K562 (cell line): ENCODE data around the gene FAM3C. TPM values are rescaled to one million over a fixed set of nuclear protein-coding genes. Genes with fewer than 3 reads are reported as not detected.

Source experiments
- CSDE1 ChIP-seq, 2 experiments: fragments of 450-650 bp; IDR thresholded peaks; 2 replicates each; pipeline ENCODE4 v1.6.1; 2016; ENCODE audit warnings: mild to moderate bottlenecking in 1 of 2
- EP300 ChIP-seq: IDR thresholded peaks from 2 replicates; pipeline ENCODE4 v1.6.1; 2012; ENCODE audit warnings: low read length, improper control_type of control experiment
- HDGF ChIP-seq: fragments of 450-650 bp; IDR thresholded peaks from 2 replicates; pipeline ENCODE4 v1.6.1; 2016
- HOXB6 ChIP-seq: fragments of 250-450 bp; sonication (Bioruptor Pico); IDR thresholded peaks from 2 replicates; pipeline ENCODE4 v1.5.1; 2022; ENCODE audit warnings: mild to moderate bottlenecking, borderline replicate concordance
- KLF13 ChIP-seq: fragments of 450-650 bp; IDR thresholded peaks from 2 replicates; pipeline ENCODE4 v1.6.1; 2016; ENCODE audit warnings: missing genetic modification characterization, low read depth, mild to moderate bottlenecking, missing compliant biosample characterization, moderate library complexity, borderline replicate concordance
- PCBP2 ChIP-seq: fragments of 200-400 bp; formaldehyde crosslinking; IDR thresholded peaks from 2 replicates; pipeline ENCODE4 v1.6.1; 2018; ENCODE audit warnings: low read length, low read depth, mild to moderate bottlenecking, moderate library complexity; ENCODE audit not compliant: poor library complexity, severe bottlenecking
- POLR3G ChIP-seq: IDR thresholded peaks from 2 replicates; pipeline ENCODE4 v1.6.1; 2011; ENCODE audit not compliant: insufficient read length, insufficient replicate concordance; ENCODE audit errors: extremely low read depth
- SNRNP70 ChIP-seq: fragments of 200-400 bp; formaldehyde crosslinking; optimal IDR thresholded peaks from 2 replicates; pipeline ENCODE3; 2017; ENCODE audit warnings: low read depth, low read length
- SUPT5H ChIP-seq: fragments of 450-650 bp; IDR thresholded peaks from 2 replicates; pipeline ENCODE4 v1.6.1; 2016
- TCF15 ChIP-seq: fragments of 250-450 bp; sonication (Bioruptor Pico); IDR thresholded peaks from 2 replicates; pipeline ENCODE4 v1.8.0; 2022; ENCODE audit warnings: moderate library complexity, mild to moderate bottlenecking, inconsistent platforms
- THRB ChIP-seq: fragments of 450-650 bp; formaldehyde crosslinking; conservative IDR thresholded peaks from 2 replicates; pipeline ENCODE4 v1.4.0; 2022; ENCODE audit warnings: mild to moderate bottlenecking, missing genetic modification characterization
- XRCC5 ChIP-seq: fragments of 200-400 bp; formaldehyde crosslinking; IDR thresholded peaks from 2 replicates; pipeline ENCODE4 v1.6.1; 2017; ENCODE audit warnings: low read depth, mild to moderate bottlenecking, low read length
- ZMIZ1 ChIP-seq, 2 experiments: fragments of 150-350 bp in 1 of 2; IDR thresholded peaks; 2 replicates each; pipeline ENCODE4 v1.6.1; 2012 to 2016; ENCODE audit warnings: low read depth in 2 of 2, low read length in 2 of 2, mild to moderate bottlenecking in 1 of 2, moderate library complexity in 1 of 2
- ZNF316 ChIP-seq: fragments of 450-650 bp; IDR thresholded peaks from 2 replicates; pipeline ENCODE4 v1.6.1; 2016
- ZNF408 ChIP-seq: fragments of 250-450 bp; sonication (Bioruptor Pico); IDR thresholded peaks from 2 replicates; pipeline ENCODE4 v1.4.0; 2020; ENCODE audit warnings: low read depth, mild to moderate bottlenecking, moderate library complexity
- ZZZ3 ChIP-seq: fragments of 450-650 bp; IDR thresholded peaks from 2 replicates; pipeline ENCODE4 v1.6.1; 2016; ENCODE audit warnings: antibody characterized with exemption, mild to moderate bottlenecking, moderate library complexity
- polyA plus RNA-seq, 8 experiments: library from polyadenylated mRNA; depleted of rRNA in 4 of 8; stranded (reverse) in 5 of 8; unstranded in 3 of 8; fragments of >200 nt; fragmentation: Nextera tagmentation in 2 of 8; fragmentation: Illumina TruSeq in 1 of 8; extraction: Ambion mirVana in 2 of 8; extraction: Trizol in 1 of 8; gene quantifications; 2 replicates each; pipeline versions ENCODE4 v1.2.1 to v1.2.3, GENCODE V29; 2011 to 2014; ENCODE audit warnings: inconsistent platforms in 1 of 8, missing spikeins in 1 of 8
- total RNA-seq, 7 experiments: library from RNA; depleted of rRNA in 6 of 7; stranded (reverse); fragments of >200 nt in 6 of 7; fragmentation: Illumina TruSeq in 2 of 7; extraction: Trizol in 2 of 7; gene quantifications; 2 replicates each; pipeline versions ENCODE4 v1.2.1 to v1.2.3, GENCODE V29; 2011 to 2021; ENCODE audit warnings: low replicate concordance in 1 of 7
- TF ChIP-seq, protein P1 (sequence below): fragments of 250-450 bp; sonication (Bioruptor Pico); IDR thresholded peaks from 2 replicates; pipeline ENCODE4 v1.4.0; 2020

The FAM3C gene
- total and polyA plus RNA-seq, 9 of the 15 experiments (the other 6 are each of a cell fraction or from before 2014, with no cell fraction given) = 10.6 to 42.6 (median 30.0) TPM

DNA sequence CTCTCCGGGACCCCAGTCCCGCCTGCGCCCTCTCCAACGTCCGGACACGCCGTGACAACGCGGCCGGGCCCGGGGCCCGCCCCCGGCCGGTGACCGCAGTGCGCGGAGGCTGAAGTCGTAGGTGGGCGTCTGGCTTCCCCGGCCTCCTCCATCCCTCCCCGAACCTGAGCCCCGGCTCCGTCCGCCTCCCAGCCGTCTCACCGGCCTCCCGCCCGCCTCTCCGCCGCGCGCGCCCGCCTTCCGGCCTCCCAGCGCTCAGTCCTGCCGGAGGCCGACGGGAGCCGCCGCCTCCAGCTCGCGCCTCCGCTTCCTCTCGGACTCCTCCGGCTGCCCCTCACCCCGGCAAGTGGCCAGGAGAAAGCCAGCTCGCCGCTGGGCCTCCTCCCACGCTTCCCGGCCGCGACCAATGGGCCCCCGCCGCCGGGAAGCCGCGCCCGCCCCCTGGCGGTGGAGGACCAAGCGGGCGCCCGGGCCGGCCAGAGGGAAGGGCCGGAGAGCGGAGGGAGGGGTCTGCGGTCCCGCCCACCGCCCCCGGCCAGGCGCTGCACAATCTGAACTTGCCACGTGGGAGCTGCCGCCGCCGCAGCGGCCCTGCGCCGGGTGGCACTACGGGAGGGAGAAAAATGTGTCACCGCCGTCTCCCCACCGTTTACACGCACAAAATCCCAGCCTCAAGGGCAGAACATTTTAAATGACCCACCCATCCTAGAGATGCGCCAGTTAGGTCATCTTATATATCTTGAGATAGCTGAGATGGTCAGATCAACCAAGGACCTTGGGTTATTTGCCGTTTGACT is at the start of gene FAM3C (continued):
- no peak for TF ChIP-seq TCF15
- TF ChIP-seq ZNF408 (CRISPR knock-in tag) = no peak
- no peak for TF ChIP-seq POLR3G
- no peak for TF ChIP-seq HOXB6 (CRISPR knock-in tag)
- no peak for TF ChIP-seq HDGF
- no peak for TF ChIP-seq SNRNP70
- peak; percentile 98 for TF ChIP-seq SUPT5H
- TF ChIP-seq ZNF316 = no peak
- peak; percentile 99 for TF ChIP-seq XRCC5
- TF ChIP-seq, protein P1, sequence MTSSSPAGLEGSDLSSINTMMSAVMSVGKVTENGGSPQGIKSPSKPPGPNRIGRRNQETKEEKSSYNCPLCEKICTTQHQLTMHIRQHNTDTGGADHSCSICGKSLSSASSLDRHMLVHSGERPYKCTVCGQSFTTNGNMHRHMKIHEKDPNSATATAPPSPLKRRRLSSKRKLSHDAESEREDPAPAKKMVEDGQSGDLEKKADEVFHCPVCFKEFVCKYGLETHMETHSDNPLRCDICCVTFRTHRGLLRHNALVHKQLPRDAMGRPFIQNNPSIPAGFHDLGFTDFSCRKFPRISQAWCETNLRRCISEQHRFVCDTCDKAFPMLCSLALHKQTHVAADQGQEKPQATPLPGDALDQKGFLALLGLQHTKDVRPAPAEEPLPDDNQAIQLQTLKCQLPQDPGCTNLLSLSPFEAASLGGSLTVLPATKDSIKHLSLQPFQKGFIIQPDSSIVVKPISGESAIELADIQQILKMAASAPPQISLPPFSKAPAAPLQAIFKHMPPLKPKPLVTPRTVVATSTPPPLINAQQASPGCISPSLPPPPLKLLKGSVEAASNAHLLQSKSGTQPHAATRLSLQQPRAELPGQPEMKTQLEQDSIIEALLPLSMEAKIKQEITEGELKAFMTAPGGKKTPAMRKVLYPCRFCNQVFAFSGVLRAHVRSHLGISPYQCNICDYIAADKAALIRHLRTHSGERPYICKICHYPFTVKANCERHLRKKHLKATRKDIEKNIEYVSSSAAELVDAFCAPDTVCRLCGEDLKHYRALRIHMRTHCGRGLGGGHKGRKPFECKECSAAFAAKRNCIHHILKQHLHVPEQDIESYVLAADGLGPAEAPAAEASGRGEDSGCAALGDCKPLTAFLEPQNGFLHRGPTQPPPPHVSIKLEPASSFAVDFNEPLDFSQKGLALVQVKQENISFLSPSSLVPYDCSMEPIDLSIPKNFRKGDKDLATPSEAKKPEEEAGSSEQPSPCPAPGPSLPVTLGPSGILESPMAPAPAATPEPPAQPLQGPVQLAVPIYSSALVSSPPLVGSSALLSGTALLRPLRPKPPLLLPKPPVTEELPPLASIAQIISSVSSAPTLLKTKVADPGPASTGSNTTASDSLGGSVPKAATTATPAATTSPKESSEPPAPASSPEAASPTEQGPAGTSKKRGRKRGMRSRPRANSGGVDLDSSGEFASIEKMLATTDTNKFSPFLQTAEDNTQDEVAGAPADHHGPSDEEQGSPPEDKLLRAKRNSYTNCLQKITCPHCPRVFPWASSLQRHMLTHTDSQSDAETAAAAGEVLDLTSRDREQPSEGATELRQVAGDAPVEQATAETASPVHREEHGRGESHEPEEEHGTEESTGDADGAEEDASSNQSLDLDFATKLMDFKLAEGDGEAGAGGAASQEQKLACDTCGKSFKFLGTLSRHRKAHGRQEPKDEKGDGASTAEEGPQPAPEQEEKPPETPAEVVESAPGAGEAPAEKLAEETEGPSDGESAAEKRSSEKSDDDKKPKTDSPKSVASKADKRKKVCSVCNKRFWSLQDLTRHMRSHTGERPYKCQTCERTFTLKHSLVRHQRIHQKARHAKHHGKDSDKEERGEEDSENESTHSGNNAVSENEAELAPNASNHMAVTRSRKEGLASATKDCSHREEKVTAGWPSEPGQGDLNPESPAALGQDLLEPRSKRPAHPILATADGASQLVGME (CRISPR knock-in tag) = peak; percentile 69
- no peak for TF ChIP-seq PCBP2
- no peak for TF ChIP-seq ZZZ3
- no peak; a peak in 1 of 4 replicates for TF ChIP-seq CSDE1 (IDR thresholded peaks at IDR 0.05)
- TF ChIP-seq THRB = no peak
- TF ChIP-seq KLF13 (tag) = peak; percentile 95
- TF ChIP-seq ZMIZ1 (IDR thresholded peaks at IDR 0.05; ENCODE audit: low read depth in 2 of 2, low read length in 2 of 2) = 0 out of 4 replicates have a peak, but pooled peaks of 1 of the 2 experiments have one; percentile 37
- TF ChIP-seq EP300 = peak; percentile 32
